Measurements from ENCODE around the gene TPO. TPM values are rescaled to one million over a fixed set of nuclear protein-coding genes. Genes with fewer than 3 reads are reported as not detected.

Gene TPO
- total RNA-seq, 2 experiments from 2014 or later: 0.18 TPM; not detected in 1

GRCh38 chr2:1418566-1418965 is 5.3 kb downstream of the TPO start:
- no peak for DNase-seq
- ATAC-seq: no peak
- no peaks in the 10 kb centered on the region for H3K9me3 Mint-ChIP-seq (ENCODE audit: low read depth)
- H3K36me3 Mint-ChIP-seq: no peaks in the 10 kb centered on the region
- H3K27ac Mint-ChIP-seq: no peak overlapping the region
- no peaks in the 10 kb centered on the region for H3K27me3 Mint-ChIP-seq
- H3K4me1 Mint-ChIP-seq: no peaks in the 10 kb centered on the region
- H3K4me3 Mint-ChIP-seq: no peak overlapping the region
- CTCF ChIA-PET: no interaction called here

GRCh38 chr2:1420746-1421480 is 7.7 kb downstream of the TPO start:
- Mint-ChIP-seq H3K4me1 (no peaks in the 10 kb centered on the region), H3K9me3 (ENCODE audit: low read depth) (no peaks in the 10 kb centered on the region), H3K27ac (no peak overlapping the region), H3K4me3 (no peak overlapping the region), H3K36me3 (no peaks in the 10 kb centered on the region), H3K27me3 (peaks cover 3% of the 10 kb centered on the region)
- DNase-seq (no peak), ATAC-seq (no peak)
- CTCF ChIA-PET: no interaction called here

- Mint-ChIP-seq H3K4me3 (no peak overlapping the region), H3K27me3 (peaks cover 3% of the 10 kb centered on the region), H3K36me3 (no peaks in the 10 kb centered on the region), H3K27ac (no peak overlapping the region), H3K4me1 (no peaks in the 10 kb centered on the region), H3K9me3 (ENCODE audit: low read depth) (no peaks in the 10 kb centered on the region)
- no peak for ATAC-seq
- no peak for DNase-seq
- CTCF ChIA-PET: no interaction called here
These were observed 8.5 kb downstream of the TPO start for GRCh38 chr2:1421731-1422130.

- H3K9me3 Mint-ChIP-seq (ENCODE audit: low read depth): no peaks in the 10 kb centered on the region
- H3K36me3 Mint-ChIP-seq: no peaks in the 10 kb centered on the region
- DNase-seq (no peak), ATAC-seq (no peak)
- H3K4me1 Mint-ChIP-seq: no peaks in the 10 kb centered on the region
- H3K27me3 Mint-ChIP-seq: peaks cover 3% of the 10 kb centered on the region
- CTCF ChIA-PET: no interaction called here
- H3K27ac Mint-ChIP-seq: no peak overlapping the region
- H3K4me3 Mint-ChIP-seq: no peak overlapping the region
These were observed 8.9 kb downstream of the TPO start for GRCh38 chr2:1422131-1422530.

- CTCF ChIA-PET: no interaction called here
- Mint-ChIP-seq H3K4me1 (no peaks in the 10 kb centered on the region), H3K27me3 (peaks cover 3% of the 10 kb centered on the region), H3K36me3 (no peaks in the 10 kb centered on the region), H3K9me3 (ENCODE audit: low read depth) (no peaks in the 10 kb centered on the region), H3K4me3 (no peak overlapping the region), H3K27ac (no peak overlapping the region)
- ATAC-seq (no peak), DNase-seq (no peak)
These were observed 9.5 kb downstream of the TPO start for GRCh38 chr2:1422716-1423285.

- Mint-ChIP-seq H3K36me3 (no peaks in the 10 kb centered on the region), H3K27ac (no peak overlapping the region)
- ATAC-seq: no peak
These were observed 13.8 kb downstream of the TPO start for GRCh38 chr2:1427086-1427485.

GRCh38 chr2:1429895-1430294 is 16.6 kb downstream of the TPO start:
- no peaks in the 10 kb centered on the region for H3K4me1 Mint-ChIP-seq
- no peaks in the 10 kb centered on the region for H3K9me3 Mint-ChIP-seq (ENCODE audit: low read depth)
- ATAC-seq (no peak), DNase-seq (no peak)
- no peak overlapping the region for H3K27ac Mint-ChIP-seq
- no peak overlapping the region for H3K4me3 Mint-ChIP-seq
- no peaks in the 10 kb centered on the region for H3K27me3 Mint-ChIP-seq
- CTCF ChIA-PET: no interaction called here
- no peaks in the 10 kb centered on the region for H3K36me3 Mint-ChIP-seq

More at GRCh38 chr2:1427086-1427485, 13.8 kb downstream of the TPO start:
- H3K4me3 Mint-ChIP-seq: no peak overlapping the region
- no peaks in the 10 kb centered on the region for H3K9me3 Mint-ChIP-seq (ENCODE audit: low read depth)
- H3K27me3 Mint-ChIP-seq: peaks cover 3% of the 10 kb centered on the region
- no peaks in the 10 kb centered on the region for H3K4me1 Mint-ChIP-seq
- CTCF ChIA-PET: no interaction called here
- DNase-seq: no peak

GRCh38 chr2:1430491-1430890 is 17.2 kb downstream of the TPO start:
- no peaks in the 10 kb centered on the region for H3K27me3 Mint-ChIP-seq
- CTCF ChIA-PET: no interaction called here
- H3K36me3 Mint-ChIP-seq: no peaks in the 10 kb centered on the region
- H3K4me1 Mint-ChIP-seq: no peaks in the 10 kb centered on the region
- no peaks in the 10 kb centered on the region for H3K9me3 Mint-ChIP-seq (ENCODE audit: low read depth)
- no peak for DNase-seq
- H3K27ac Mint-ChIP-seq: no peak overlapping the region
- ATAC-seq: no peak
- H3K4me3 Mint-ChIP-seq: no peak overlapping the region

GRCh38 chr2:1431886-1432400 is 18.7 kb downstream of the TPO start:
- no peak overlapping the region for H3K4me3 Mint-ChIP-seq
- no peaks in the 10 kb centered on the region for H3K9me3 Mint-ChIP-seq (ENCODE audit: low read depth)
- no peaks in the 10 kb centered on the region for H3K27me3 Mint-ChIP-seq
- ATAC-seq: no peak
- no peaks in the 10 kb centered on the region for H3K4me1 Mint-ChIP-seq
- CTCF ChIA-PET: no interaction called here
- DNase-seq: no peak
- no peaks in the 10 kb centered on the region for H3K36me3 Mint-ChIP-seq
- no peak overlapping the region for H3K27ac Mint-ChIP-seq

GRCh38 chr2:1432726-1433125 is 19.5 kb downstream of the TPO start:
- Mint-ChIP-seq H3K27ac (no peak overlapping the region), H3K36me3 (no peaks in the 10 kb centered on the region), H3K27me3 (no peaks in the 10 kb centered on the region), H3K4me3 (no peak overlapping the region), H3K4me1 (no peaks in the 10 kb centered on the region), H3K9me3 (ENCODE audit: low read depth) (no peaks in the 10 kb centered on the region)
- ATAC-seq (no peak), DNase-seq (no peak)
- CTCF ChIA-PET: interaction anchor here (0.7 kb wide), 1 partner anchor 118 kb away, joined by 3 read pairs; no protein-coding TSS in a partner anchor

- Mint-ChIP-seq H3K27me3 (no peaks in the 10 kb centered on the region), H3K9me3 (ENCODE audit: low read depth) (no peaks in the 10 kb centered on the region), H3K36me3 (no peaks in the 10 kb centered on the region), H3K27ac (no peak overlapping the region), H3K4me1 (no peaks in the 10 kb centered on the region), H3K4me3 (no peak overlapping the region)
- ATAC-seq (no peak), DNase-seq (no peak)
- CTCF ChIA-PET: no interaction called here
These were observed 23.1 kb downstream of the TPO start for GRCh38 chr2:1436369-1436768.

GRCh38 chr2:1437101-1437500 is 23.8 kb downstream of the TPO start:
- no peaks in the 10 kb centered on the region for H3K27me3 Mint-ChIP-seq
- no peaks in the 10 kb centered on the region for H3K4me1 Mint-ChIP-seq
- H3K4me3 Mint-ChIP-seq: no peak overlapping the region
- no peaks in the 10 kb centered on the region for H3K36me3 Mint-ChIP-seq
- no peak overlapping the region for H3K27ac Mint-ChIP-seq
- H3K9me3 Mint-ChIP-seq (ENCODE audit: low read depth): no peaks in the 10 kb centered on the region
- ATAC-seq: no peak
- no peak for DNase-seq
- CTCF ChIA-PET: no interaction called here

- CTCF ChIA-PET: no interaction called here
- no peak overlapping the region for H3K27ac Mint-ChIP-seq
- no peaks in the 10 kb centered on the region for H3K4me1 Mint-ChIP-seq
- no peaks in the 10 kb centered on the region for H3K36me3 Mint-ChIP-seq
- H3K9me3 Mint-ChIP-seq (ENCODE audit: low read depth): no peaks in the 10 kb centered on the region
- DNase-seq: no peak
- no peak overlapping the region for H3K4me3 Mint-ChIP-seq
- no peak for ATAC-seq
- H3K27me3 Mint-ChIP-seq: no peaks in the 10 kb centered on the region
These were observed 24.3 kb downstream of the TPO start for GRCh38 chr2:1437537-1437936.

GRCh38 chr2:1438972-1439371 is 25.7 kb downstream of the TPO start:
- no peaks in the 10 kb centered on the region for H3K27me3 Mint-ChIP-seq
- no peaks in the 10 kb centered on the region for H3K9me3 Mint-ChIP-seq (ENCODE audit: low read depth)
- DNase-seq (no peak), ATAC-seq (no peak)
- no peaks in the 10 kb centered on the region for H3K4me1 Mint-ChIP-seq
- no peaks in the 10 kb centered on the region for H3K36me3 Mint-ChIP-seq
- H3K27ac Mint-ChIP-seq: no peak overlapping the region
- CTCF ChIA-PET: interaction anchor here (0.7 kb wide), 1 partner anchor 1150 kb away, joined by 3 read pairs; no protein-coding TSS in a partner anchor
- no peak overlapping the region for H3K4me3 Mint-ChIP-seq
